Glutamatergic neuron (in vitro differentiated cells): Measurements from ENCODE around the gene FBXW7. TPM values are rescaled to one million over a fixed set of nuclear protein-coding genes. Genes with fewer than 3 reads are reported as not detected.

ENCODE experiments used
- DNase-seq: peaks from one replicate; pipeline ENCODE4 v3.0.0; 2022
- H3K27ac Mint-ChIP-seq: one replicate; pipeline ENCODE4 v1.8.0; 2020; ENCODE audit warnings: mild to moderate bottlenecking, mixed read lengths, inconsistent platforms; ENCODE audit not compliant: unreplicated experiment
- H3K27me3 Mint-ChIP-seq: one replicate; pipeline ENCODE4 v1.8.0; 2020; ENCODE audit warnings: mild to moderate bottlenecking, moderate library complexity, mixed read lengths, inconsistent platforms; ENCODE audit not compliant: unreplicated experiment
- H3K36me3 Mint-ChIP-seq: one replicate; pipeline ENCODE4 v1.8.0; 2020; ENCODE audit warnings: mild to moderate bottlenecking, mixed read lengths, inconsistent platforms; ENCODE audit not compliant: unreplicated experiment
- H3K4me1 Mint-ChIP-seq: one replicate; pipeline ENCODE4 v1.8.0; 2020; ENCODE audit warnings: mild to moderate bottlenecking, low read depth, mixed read lengths, inconsistent platforms; ENCODE audit not compliant: unreplicated experiment
- H3K4me3 Mint-ChIP-seq: one replicate; pipeline ENCODE4 v1.8.0; 2020; ENCODE audit warnings: mild to moderate bottlenecking, mixed read lengths, inconsistent platforms; ENCODE audit not compliant: unreplicated experiment
- H3K9me3 Mint-ChIP-seq: one replicate; pipeline ENCODE4 v1.8.0; 2020; ENCODE audit warnings: mild to moderate bottlenecking, moderate library complexity, mixed read lengths, inconsistent platforms; ENCODE audit not compliant: unreplicated experiment
- CTCF ChIP-seq: fragments of 200-600 bp; sonication (generic); IDR thresholded peaks from one replicate; pipeline ENCODE4 v1.5.0; 2021; ENCODE audit not compliant: partially characterized antibody, unreplicated experiment
- total RNA-seq: library from RNA; stranded (reverse); fragmentation: NEBNext Ultra II Directional; extraction: Animal tissue kit (Norgen Biotek cat#: 25700); gene quantifications from one replicate; pipeline ENCODE4 v1.2.1, GENCODE V29; 2021; ENCODE audit not compliant: unreplicated experiment

FBXW7 gene
- total RNA-seq, 1 donor from 2014 or later, result 57.5 TPM

DNA sequence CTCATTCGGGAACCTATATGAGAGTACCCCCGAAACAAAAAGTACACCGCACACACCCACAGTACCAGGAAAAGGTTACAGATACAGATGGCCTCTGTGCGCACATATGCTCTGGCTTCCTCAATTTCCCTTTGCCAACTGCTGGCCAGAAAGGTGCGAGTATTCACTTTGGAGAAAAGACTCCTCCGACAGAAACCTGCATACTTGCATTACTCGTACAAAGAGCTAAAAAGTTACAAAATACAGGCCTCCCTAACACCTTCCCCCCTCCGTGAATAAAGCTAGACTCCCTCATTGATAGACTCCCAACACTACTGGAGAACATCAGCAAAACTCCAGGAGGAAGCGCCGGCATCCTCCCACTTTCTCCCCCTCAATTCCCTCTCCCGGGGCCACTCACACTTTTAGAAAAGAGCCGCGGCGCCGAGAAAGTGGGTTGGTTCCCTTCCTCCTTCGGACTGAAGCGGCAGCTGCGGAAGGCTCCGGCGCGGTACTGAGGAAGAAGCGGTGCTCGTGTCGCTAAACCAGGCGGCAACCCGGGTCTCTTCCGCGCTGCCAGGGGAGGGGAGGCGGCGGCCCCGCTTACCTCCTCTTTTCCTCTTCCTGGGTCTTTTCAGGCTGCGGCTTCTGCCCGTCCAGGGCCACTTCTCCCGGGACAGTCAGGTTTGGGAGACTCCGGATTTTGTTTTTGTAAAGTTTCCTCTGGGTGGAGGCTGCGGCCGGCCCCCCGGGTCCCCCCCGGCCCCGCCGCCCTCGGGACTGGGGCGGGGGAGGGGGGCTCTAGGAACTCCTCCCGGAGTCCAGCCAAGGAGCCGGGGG is 1.1 kb downstream of the FBXW7 start:
- peak; percentile 52 for DNase-seq
- TF ChIP-seq CTCF, result no peak
- H3K27me3 Mint-ChIP-seq, result peaks cover 11% of the 10 kb centered on the region
- H3K27ac Mint-ChIP-seq, result peak overlapping the region; percentile 89
- H3K36me3 Mint-ChIP-seq, result no peaks in the 10 kb centered on the region
- peak overlapping the region; percentile 94 for H3K4me3 Mint-ChIP-seq
- peaks cover 21% of the 10 kb centered on the region for H3K4me1 Mint-ChIP-seq
- peaks cover 6% of the 10 kb centered on the region for H3K9me3 Mint-ChIP-seq

- no peak for TF ChIP-seq CTCF
- DNase-seq, result no peak
- Mint-ChIP-seq H3K4me1 (peaks cover 20% of the 10 kb centered on the region), H3K9me3 (peaks cover 5% of the 10 kb centered on the region), H3K36me3 (no peaks in the 10 kb centered on the region), H3K27me3 (peaks cover 5% of the 10 kb centered on the region), H3K27ac (no peak overlapping the region), H3K4me3 (no peak overlapping the region)
Observed at GRCh38 chr4:152531479-152531878, 4.4 kb downstream of the FBXW7 start.

GRCh38 chr4:152530600-152530999 is 5.3 kb downstream of the FBXW7 start:
- TF ChIP-seq CTCF, result no peak
- H3K36me3 Mint-ChIP-seq, result no peaks in the 10 kb centered on the region
- no peak overlapping the region for H3K27ac Mint-ChIP-seq
- H3K9me3 Mint-ChIP-seq, result peaks cover 5% of the 10 kb centered on the region
- H3K4me3 Mint-ChIP-seq, result no peak overlapping the region
- H3K4me1 Mint-ChIP-seq, result peaks cover 20% of the 10 kb centered on the region
- peaks cover 5% of the 10 kb centered on the region for H3K27me3 Mint-ChIP-seq
- no peak for DNase-seq

GRCh38 chr4:152529880-152530279 is 6.0 kb downstream of the FBXW7 start:
- H3K27ac Mint-ChIP-seq, result no peak overlapping the region
- H3K4me1 Mint-ChIP-seq, result peaks cover 20% of the 10 kb centered on the region
- H3K9me3 Mint-ChIP-seq, result peaks cover 5% of the 10 kb centered on the region
- peaks cover 5% of the 10 kb centered on the region for H3K27me3 Mint-ChIP-seq
- no peak for DNase-seq
- no peak overlapping the region for H3K4me3 Mint-ChIP-seq
- H3K36me3 Mint-ChIP-seq, result no peaks in the 10 kb centered on the region
- no peak for TF ChIP-seq CTCF

DNA sequence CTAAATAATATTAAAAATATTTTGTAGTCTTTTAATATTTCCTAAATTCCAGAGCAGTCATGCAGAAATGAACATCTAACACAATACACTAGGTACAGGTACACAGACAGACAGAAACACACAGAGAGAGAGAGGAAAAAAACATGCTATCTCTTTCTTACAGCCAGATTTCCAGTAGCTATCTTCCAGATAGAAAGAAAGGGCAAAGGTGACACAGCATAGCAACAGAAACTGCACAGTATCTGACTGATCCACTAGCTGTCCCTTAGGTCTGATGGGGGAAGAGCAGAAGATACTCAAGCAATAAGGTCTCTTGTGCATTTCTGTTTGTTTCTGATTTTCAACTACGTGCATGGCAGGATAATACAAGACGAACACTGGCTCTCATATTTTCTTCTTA is 7.8 kb downstream of the FBXW7 start:
- no peaks in the 10 kb centered on the region for H3K36me3 Mint-ChIP-seq
- no peak overlapping the region for H3K4me3 Mint-ChIP-seq
- TF ChIP-seq CTCF, result no peak
- H3K27me3 Mint-ChIP-seq, result no peaks in the 10 kb centered on the region
- no peak overlapping the region for H3K27ac Mint-ChIP-seq
- H3K9me3 Mint-ChIP-seq, result no peaks in the 10 kb centered on the region
- DNase-seq, result no peak
- peaks cover 12% of the 10 kb centered on the region for H3K4me1 Mint-ChIP-seq
